HG02610 (cell line): ENCODE data around the gene HEYL.
A peak's percentile ranks its signal among the peaks of the same experiment; 100 is the strongest.
"Not testable (repeated sequence)": the region's sequence is repeated elsewhere in the genome, so short reads cannot be mapped to it uniquely, and the experiment has no call there.

Source experiments
- ATAC-seq: cut with Tn5 transposase; IDR thresholded peaks from one replicate; pipeline ENCODE4 v1.9.1; 2021; ENCODE audit warnings: mild to moderate bottlenecking, moderate library complexity; ENCODE audit not compliant: unreplicated experiment

HEYL gene

GRCh38 chr1:39613250-39613649, 26.2 kb downstream of the HEYL start:
- no peak for ATAC-seq

GRCh38 chr1:39609618-39610331, 29.7 kb downstream of the HEYL start:
- peak; percentile 59 for ATAC-seq

- no peak for ATAC-seq
These were observed 30.5 kb downstream of the HEYL start for GRCh38 chr1:39608921-39609320.

- not testable (repeated sequence) for ATAC-seq
These were observed 35.8 kb downstream of the HEYL start for GRCh38 chr1:39603677-39604076.

- ATAC-seq, result not testable (repeated sequence)
These were observed 37.7 kb downstream of the HEYL start for GRCh38 chr1:39601667-39602255.

GRCh38 chr1:39596163-39596562, 43.3 kb downstream of the HEYL start:
- ATAC-seq, result no peak

- no peak for ATAC-seq
These were observed 46.1 kb downstream of the HEYL start for GRCh38 chr1:39593386-39593785.

- no peak for ATAC-seq
These were observed 47.4 kb downstream of the HEYL start for GRCh38 chr1:39592069-39592468.

- no peak for ATAC-seq
These were observed 48.9 kb downstream of the HEYL start for GRCh38 chr1:39590546-39590945.

- ATAC-seq, result no peak
These were observed 53.5 kb downstream of the HEYL start for GRCh38 chr1:39585933-39586332.

GRCh38 chr1:39576016-39576657, 63.3 kb downstream of the HEYL start:
- ATAC-seq, result peak; percentile 29

- no peak for ATAC-seq
These were observed 64.0 kb downstream of the HEYL start for GRCh38 chr1:39575191-39576015.

- ATAC-seq, result no peak
These were observed 64.8 kb downstream of the HEYL start for GRCh38 chr1:39574646-39575045.
